Common myeloid progenitor, CD34-positive (primary cell): ENCODE results near the gene ASB13.
A peak's percentile ranks its signal among the peaks of the same experiment; 100 is the strongest.

Source experiments
- CTCF ChIA-PET: fragments of 350-600 bp; sonication (Branson Sonifier 250); formaldehyde crosslinking; loops from one replicate; lab custom pipeline; 2021; ENCODE audit warnings: antibody characterized with exemption; lab: Charles Lee
- POLR2A ChIA-PET: fragments of 350-600 bp; sonication (Branson Sonifier 250); formaldehyde crosslinking; loops from one replicate; lab custom pipeline; 2021; ENCODE audit warnings: antibody characterized with exemption; lab: Charles Lee
- DNase-seq, 3 donors: peaks; one replicate each; pipeline versions ENCODE4 v3.0.0 to v3.0.0-alpha.2; 2013
- H3K27ac ChIP-seq, 2 experiments: 1 replicate in 1 of 2; 2 replicates in 1 of 2; pipeline ENCODE4 v1.7.0; 2013; ENCODE audit warnings: inconsistent platforms in 2 of 2, low read length in 2 of 2, mild to moderate bottlenecking in 2 of 2, low read depth in 1 of 2, moderate library complexity in 1 of 2; ENCODE audit not compliant: severe bottlenecking in 2 of 2, insufficient read depth in 1 of 2, poor library complexity in 1 of 2
- H3K27me3 ChIP-seq, 5 experiments: replicated peaks in 2 of 5; 1 replicate in 3 of 5; 2 replicates in 2 of 5; pipeline versions ENCODE4 v1.6.1 to v1.7.0; 2013; ENCODE audit warnings: low read length in 4 of 5, mild to moderate bottlenecking in 2 of 5, moderate library complexity in 2 of 5, inconsistent platforms in 1 of 5; ENCODE audit not compliant: insufficient read depth in 5 of 5, control insufficient read depth in 4 of 5
- H3K36me3 ChIP-seq, 4 experiments: 1 replicate in 2 of 4; 2 replicates in 2 of 4; pipeline versions ENCODE4 v1.6.1 to v1.7.0; 2013; ENCODE audit warnings: low read length in 3 of 4, control low read depth in 1 of 4, mild to moderate bottlenecking in 1 of 4; ENCODE audit not compliant: control insufficient read depth in 4 of 4, insufficient read depth in 4 of 4
- H3K4me1 ChIP-seq, 4 experiments: 1 replicate in 3 of 4; 2 replicates in 1 of 4; pipeline versions ENCODE4 v1.6.1 to v1.7.1; 2013; ENCODE audit warnings: low read length in 3 of 4, mild to moderate bottlenecking in 3 of 4, control low read depth in 1 of 4, inconsistent platforms in 1 of 4, moderate library complexity in 1 of 4; ENCODE audit not compliant: control insufficient read depth in 4 of 4, insufficient read depth in 4 of 4; ENCODE audit errors: control extremely low read depth in 1 of 4
- H3K4me3 ChIP-seq, 7 experiments: 1 replicate in 4 of 7; 2 replicates in 3 of 7; pipeline versions ENCODE4 v1.5.1 to v1.7.0; 2013; ENCODE audit warnings: mild to moderate bottlenecking in 7 of 7, low read length in 6 of 7, moderate library complexity in 6 of 7, inconsistent platforms in 2 of 7, low read depth in 2 of 7, control low read depth in 1 of 7; ENCODE audit not compliant: insufficient read depth in 4 of 7, control insufficient read depth in 1 of 7; ENCODE audit errors: extremely low read depth in 1 of 7
- H3K9me3 ChIP-seq, 5 experiments: 1 replicate in 4 of 5; 2 replicates in 1 of 5; pipeline versions ENCODE4 v1.6.1 to v1.7.1; 2013; ENCODE audit warnings: low read length in 4 of 5, mild to moderate bottlenecking in 2 of 5, inconsistent platforms in 1 of 5, low read depth in 1 of 5, moderate library complexity in 1 of 5; ENCODE audit not compliant: control insufficient read depth in 4 of 5, insufficient read depth in 2 of 5; ENCODE audit errors: control extremely low read depth in 1 of 5
- WGBS: methylation state at CpG from one replicate; pipeline ENCODE4 v1.1.5; 2013; ENCODE audit not compliant: insufficient coverage; 5-methylcytosine and 5-hydroxymethylcytosine counted together

ASB13 gene

DNA sequence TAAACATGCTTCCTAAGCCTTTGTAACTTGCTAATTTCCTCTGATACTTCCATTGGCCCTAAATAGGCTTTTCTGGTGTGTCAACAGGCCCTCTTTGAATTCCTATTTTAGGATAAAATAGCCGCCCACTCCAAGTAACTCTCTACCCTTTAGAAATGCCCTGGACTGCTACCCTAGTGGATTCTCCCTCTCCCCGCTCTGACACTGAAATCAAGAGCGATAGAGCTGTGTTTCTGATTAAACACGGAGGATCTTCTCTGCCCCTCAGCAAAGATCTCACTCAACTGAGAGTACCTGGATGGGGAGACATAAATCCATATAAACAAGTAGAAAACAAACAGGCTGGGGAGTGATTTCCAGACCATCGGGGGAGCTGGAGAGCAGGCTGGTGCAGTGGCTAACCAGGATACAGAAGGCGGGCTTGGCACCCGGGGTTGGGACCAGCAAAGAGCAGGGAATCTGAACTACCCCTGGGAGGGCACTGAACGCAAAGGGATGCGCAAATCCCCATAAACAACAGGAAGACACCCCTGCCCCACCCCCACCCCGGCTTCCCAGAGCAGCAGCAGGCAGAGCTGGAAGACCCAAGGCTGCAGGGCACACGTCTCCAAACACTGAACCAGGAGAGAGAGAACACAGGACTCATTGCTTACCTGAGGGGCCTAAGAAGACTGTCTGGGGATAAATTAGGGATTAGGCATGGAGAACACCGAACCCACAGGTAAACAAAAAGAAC lies 2.5 kb downstream of the ASB13 start:
- 90% methylated on average over 6 of the region's 12 CpGs for WGBS
- CTCF ChIA-PET, result interaction anchor here (1.1 to 1.6 kb wide), 2 partner anchors 18 to 29 kb away, joined by 3 to 4 read pairs; no protein-coding TSS in a partner anchor
- H3K4me1 ChIP-seq, result peaks cover 14 to 39% (median 32%) of the 10 kb centered on the region in 4 experiments

GRCh38 chr10:5662708-5663579 lies 3.5 kb downstream of the ASB13 start:
- CTCF ChIA-PET, result interaction anchor here (1.1 to 1.2 kb wide), 2 partner anchors 19 kb away, joined by 3 to 4 read pairs; no protein-coding TSS in a partner anchor
- Histone ChIP-seq H3K27ac (no peak overlapping the region), H3K9me3 (no peaks in the 10 kb centered on the region), H3K4me1 (peaks cover 14 to 39% (median 32%) of the 10 kb centered on the region in 4 experiments), H3K36me3 (no peaks in the 10 kb centered on the region), H3K4me3 (no peak overlapping the region), H3K27me3 (no peaks in the 10 kb centered on the region)
- POLR2A ChIA-PET, result no interaction called here
- DNase-seq, result no peak
- WGBS, result 88% methylated on average over 4 of the region's 9 CpGs

More for the DNA sequence above, 2.5 kb downstream of the ASB13 start:
- no peaks in the 10 kb centered on the region for H3K27me3 ChIP-seq
- H3K27ac ChIP-seq, result no peak overlapping the region
- no peaks in the 10 kb centered on the region for H3K36me3 ChIP-seq
- DNase-seq, result no peak
- POLR2A ChIA-PET, result no interaction called here
- no peaks in the 10 kb centered on the region for H3K9me3 ChIP-seq
- H3K4me3 ChIP-seq, result no peak overlapping the region

- ChIA-PET CTCF (interaction anchor here (1.4 kb wide), 2 partner anchors 10 to 31 kb away, joined by 3 to 4 read pairs; no protein-coding TSS in a partner anchor), POLR2A (no interaction called here)
- H3K4me1 ChIP-seq, result peaks cover 5 to 25% (median 19%) of the 10 kb centered on the region in 4 experiments
- H3K4me3 ChIP-seq, result no peak overlapping the region
- 98% methylated on average over 6 of the region's 6 CpGs for WGBS
- H3K27ac ChIP-seq, result no peak overlapping the region
- DNase-seq, result no peak
- H3K27me3 ChIP-seq, result no peaks in the 10 kb centered on the region
- peaks cover 0 to 3% (median 0%) of the 10 kb centered on the region in 4 experiments for H3K36me3 ChIP-seq
- H3K9me3 ChIP-seq, result no peaks in the 10 kb centered on the region
Observed at GRCh38 chr10:5661043-5661442, 5.4 kb downstream of the ASB13 start.

DNA sequence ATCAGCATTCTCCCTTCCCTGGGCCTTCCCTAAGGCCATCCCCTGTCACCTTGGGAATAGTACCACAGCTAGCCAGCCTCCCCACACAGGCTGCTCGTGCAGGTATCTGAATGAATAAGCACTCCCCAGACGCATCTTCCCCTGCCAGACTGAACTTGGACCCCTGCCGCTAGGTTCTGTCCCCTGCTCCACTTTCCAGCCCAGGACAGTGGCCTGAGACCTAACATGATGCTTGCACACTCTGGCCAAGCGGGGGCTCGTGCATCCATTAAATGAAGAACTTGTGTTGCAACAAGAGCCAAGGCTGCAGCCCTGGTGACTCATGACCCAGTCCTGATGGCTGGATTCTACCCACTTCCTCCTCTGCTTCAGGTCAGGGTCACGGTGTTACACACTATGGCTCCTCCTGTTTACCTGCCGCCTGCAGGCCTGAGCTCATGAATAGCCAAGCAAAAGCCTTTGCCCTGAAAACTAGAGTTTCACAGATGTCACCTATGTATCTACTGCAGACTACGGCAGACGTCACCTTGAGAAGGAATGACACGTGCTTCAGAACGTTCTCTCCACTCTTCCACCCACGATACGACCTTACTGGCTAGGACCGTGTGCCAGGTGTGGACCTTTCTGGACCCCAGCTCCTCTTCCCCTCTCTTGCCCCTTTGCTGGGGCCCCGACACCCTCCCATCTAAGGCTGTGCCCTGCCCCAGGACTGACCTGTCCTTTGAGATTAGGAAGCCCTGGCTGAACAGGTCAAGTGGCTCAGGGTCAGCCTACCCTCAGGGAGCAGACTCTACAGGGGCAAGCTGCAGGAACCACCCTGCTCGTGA lies 6.5 kb downstream of the ASB13 start:
- no peak overlapping the region for H3K27ac ChIP-seq
- no peak overlapping the region for H3K4me3 ChIP-seq
- no peaks in the 10 kb centered on the region for H3K27me3 ChIP-seq
- ChIA-PET CTCF (interaction anchor here (1.3 to 1.4 kb wide), 2 partner anchors 8 to 9 kb away, joined by 3 read pairs; no protein-coding TSS in a partner anchor), POLR2A (no interaction called here)
- H3K36me3 ChIP-seq, result peaks cover 0 to 3% (median 1%) of the 10 kb centered on the region in 4 experiments
- peaks cover 0 to 18% (median 14%) of the 10 kb centered on the region in 4 experiments for H3K4me1 ChIP-seq
- peak in 2 of 3 donors; percentile 76 to 77 for DNase-seq
- no peaks in the 10 kb centered on the region for H3K9me3 ChIP-seq
- WGBS, result 86% methylated on average over 16 of the region's 16 CpGs

GRCh38 chr10:5658871-5659618 lies 7.3 kb downstream of the ASB13 start:
- CTCF ChIA-PET, result no interaction called here
- POLR2A ChIA-PET, result no interaction called here
- H3K27me3 ChIP-seq, result no peaks in the 10 kb centered on the region
- WGBS, result 97% methylated on average over 14 of the region's 20 CpGs
- no peak overlapping the region for H3K27ac ChIP-seq
- peaks cover 0 to 14% (median 13%) of the 10 kb centered on the region in 4 experiments for H3K4me1 ChIP-seq
- no peak overlapping the region for H3K4me3 ChIP-seq
- no peak for DNase-seq
- no peaks in the 10 kb centered on the region for H3K9me3 ChIP-seq
- H3K36me3 ChIP-seq, result peaks cover 0 to 3% (median 1%) of the 10 kb centered on the region in 4 experiments
